ENCODE results near the gene MPZL3.

DNA sequence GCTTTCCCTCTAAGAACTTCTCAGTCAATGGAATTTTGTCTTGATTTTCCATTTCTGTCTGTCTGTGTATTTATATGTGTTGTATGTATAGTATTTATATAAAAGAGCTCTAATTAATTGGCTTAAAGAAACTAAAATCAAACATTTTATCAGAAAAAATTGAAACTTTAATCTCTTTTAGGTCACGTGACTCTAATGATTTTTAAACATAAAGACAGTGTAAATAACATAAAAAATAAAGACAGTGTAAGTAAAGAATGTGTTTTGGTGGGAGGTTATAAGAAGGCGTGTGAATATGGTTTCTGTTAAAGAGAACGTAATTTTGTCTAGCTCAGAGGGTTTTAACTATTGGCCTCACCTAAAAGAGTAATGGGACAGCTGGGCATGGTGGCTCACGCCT, 29.7 kb downstream of the MPZL3 start:
- TF ChIP-seq, protein P1, sequence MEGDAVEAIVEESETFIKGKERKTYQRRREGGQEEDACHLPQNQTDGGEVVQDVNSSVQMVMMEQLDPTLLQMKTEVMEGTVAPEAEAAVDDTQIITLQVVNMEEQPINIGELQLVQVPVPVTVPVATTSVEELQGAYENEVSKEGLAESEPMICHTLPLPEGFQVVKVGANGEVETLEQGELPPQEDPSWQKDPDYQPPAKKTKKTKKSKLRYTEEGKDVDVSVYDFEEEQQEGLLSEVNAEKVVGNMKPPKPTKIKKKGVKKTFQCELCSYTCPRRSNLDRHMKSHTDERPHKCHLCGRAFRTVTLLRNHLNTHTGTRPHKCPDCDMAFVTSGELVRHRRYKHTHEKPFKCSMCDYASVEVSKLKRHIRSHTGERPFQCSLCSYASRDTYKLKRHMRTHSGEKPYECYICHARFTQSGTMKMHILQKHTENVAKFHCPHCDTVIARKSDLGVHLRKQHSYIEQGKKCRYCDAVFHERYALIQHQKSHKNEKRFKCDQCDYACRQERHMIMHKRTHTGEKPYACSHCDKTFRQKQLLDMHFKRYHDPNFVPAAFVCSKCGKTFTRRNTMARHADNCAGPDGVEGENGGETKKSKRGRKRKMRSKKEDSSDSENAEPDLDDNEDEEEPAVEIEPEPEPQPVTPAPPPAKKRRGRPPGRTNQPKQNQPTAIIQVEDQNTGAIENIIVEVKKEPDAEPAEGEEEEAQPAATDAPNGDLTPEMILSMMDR (conservative IDR thresholded peaks at IDR 0.05; ENCODE audit: low read depth, low read length): no peak
- TF ChIP-seq EZH2 (IDR thresholded peaks at IDR 0.05; ENCODE audit: borderline replicate concordance, low read depth, low read length, poor library complexity, severe bottlenecking): no peak
